ENCODE data around the gene THBS4.

DNA sequence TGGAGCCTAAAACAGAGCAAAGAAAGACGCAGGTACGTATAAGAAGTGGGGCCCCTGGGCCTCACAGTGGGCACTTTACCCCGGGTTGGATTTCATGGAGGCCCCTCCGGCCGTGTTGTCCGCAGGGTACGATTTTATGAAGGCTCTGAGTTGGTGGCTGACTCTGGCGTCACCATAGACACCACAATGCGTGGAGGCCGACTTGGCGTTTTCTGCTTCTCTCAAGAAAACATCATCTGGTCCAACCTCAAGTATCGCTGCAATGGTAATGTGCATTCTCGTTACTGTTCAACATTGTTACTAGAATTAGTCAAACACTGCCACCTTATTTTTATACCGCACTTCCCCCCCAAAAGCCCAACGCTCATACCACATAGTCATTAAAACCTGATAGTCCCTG, 47.1 kb downstream of the THBS4 start:
- TF ChIP-seq, protein P1, sequence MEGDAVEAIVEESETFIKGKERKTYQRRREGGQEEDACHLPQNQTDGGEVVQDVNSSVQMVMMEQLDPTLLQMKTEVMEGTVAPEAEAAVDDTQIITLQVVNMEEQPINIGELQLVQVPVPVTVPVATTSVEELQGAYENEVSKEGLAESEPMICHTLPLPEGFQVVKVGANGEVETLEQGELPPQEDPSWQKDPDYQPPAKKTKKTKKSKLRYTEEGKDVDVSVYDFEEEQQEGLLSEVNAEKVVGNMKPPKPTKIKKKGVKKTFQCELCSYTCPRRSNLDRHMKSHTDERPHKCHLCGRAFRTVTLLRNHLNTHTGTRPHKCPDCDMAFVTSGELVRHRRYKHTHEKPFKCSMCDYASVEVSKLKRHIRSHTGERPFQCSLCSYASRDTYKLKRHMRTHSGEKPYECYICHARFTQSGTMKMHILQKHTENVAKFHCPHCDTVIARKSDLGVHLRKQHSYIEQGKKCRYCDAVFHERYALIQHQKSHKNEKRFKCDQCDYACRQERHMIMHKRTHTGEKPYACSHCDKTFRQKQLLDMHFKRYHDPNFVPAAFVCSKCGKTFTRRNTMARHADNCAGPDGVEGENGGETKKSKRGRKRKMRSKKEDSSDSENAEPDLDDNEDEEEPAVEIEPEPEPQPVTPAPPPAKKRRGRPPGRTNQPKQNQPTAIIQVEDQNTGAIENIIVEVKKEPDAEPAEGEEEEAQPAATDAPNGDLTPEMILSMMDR (IDR thresholded peaks at IDR 0.05), result no peak
- no peak for TF ChIP-seq POLR2A (IDR thresholded peaks at IDR 0.05)

All from Peyer's patch (tissue), 4 donors.